OCI-LY1 (cell line): ENCODE data around the gene GLYATL2.

Source experiments
- H2AFZ ChIP-seq: fragments of 200-600 bp; sonication (generic), shearing (Covaris generic); 2 replicates; pipeline ENCODE4 v1.6.0; 2014; ENCODE audit warnings: antibody characterized with exemption, mild to moderate bottlenecking, low read length
- H3F3A ChIP-seq: fragments of 200-600 bp; sonication (generic), shearing (Covaris generic); 2 replicates; pipeline ENCODE4 v1.6.0; 2014; ENCODE audit warnings: mild to moderate bottlenecking, antibody characterized with exemption, low read length, moderate library complexity; ENCODE audit not compliant: insufficient read depth
- H3K27ac ChIP-seq: fragments of 200-600 bp; sonication (generic); 2 replicates; pipeline ENCODE4 v1.5.1; 2014; ENCODE audit warnings: low read length, mixed run types, mild to moderate bottlenecking, low read depth; ENCODE audit not compliant: poor library complexity, severe bottlenecking
- H3K27me3 ChIP-seq: fragments of 200-600 bp; sonication (generic); 2 replicates; pipeline ENCODE4 v1.6.0; 2014; ENCODE audit warnings: antibody characterized with exemption, mild to moderate bottlenecking, low read length, moderate library complexity; ENCODE audit not compliant: insufficient read depth
- H3K36me3 ChIP-seq: fragments of 200-600 bp; sonication (generic); 2 replicates; pipeline ENCODE4 v1.6.1; 2014; ENCODE audit warnings: mild to moderate bottlenecking, antibody characterized with exemption, low read length, moderate library complexity, mixed read lengths; ENCODE audit not compliant: insufficient read depth
- H3K4me1 ChIP-seq: fragments of 200-600 bp; sonication (generic); 2 replicates; pipeline ENCODE4 v1.5.1; 2014; ENCODE audit warnings: mild to moderate bottlenecking, low read length, moderate library complexity; ENCODE audit not compliant: insufficient read depth, severe bottlenecking
- H3K4me2 ChIP-seq: fragments of 200-600 bp; sonication (generic), shearing (Covaris generic); 2 replicates; pipeline ENCODE4 v1.6.1; 2014; ENCODE audit warnings: low read length
- H3K4me3 ChIP-seq: fragments of 200-600 bp; sonication (generic); 2 replicates; pipeline ENCODE4 v1.5.1; 2014; ENCODE audit warnings: low read length, low read depth, mild to moderate bottlenecking, mixed read lengths; ENCODE audit not compliant: poor library complexity, severe bottlenecking
- H3K79me2 ChIP-seq: fragments of 200-600 bp; shearing (Covaris generic); 2 replicates; pipeline ENCODE4 v1.6.1; 2016; ENCODE audit warnings: mixed run types, low read length, mixed read lengths; ENCODE audit not compliant: insufficient read depth
- H3K9ac ChIP-seq: fragments of 200-600 bp; sonication (generic), shearing (Covaris generic); 2 replicates; pipeline ENCODE4 v1.6.1; 2014; ENCODE audit warnings: mild to moderate bottlenecking, low read length, mixed read lengths
- H3K9me2 ChIP-seq: fragments of 200-600 bp; sonication (generic), shearing (Covaris generic); 2 replicates; pipeline ENCODE4 v1.6.1; 2014; ENCODE audit warnings: low read depth, mild to moderate bottlenecking, low read length, mixed read lengths
- H3K9me3 ChIP-seq: fragments of 200-600 bp; shearing (Covaris generic); 2 replicates; pipeline ENCODE4 v1.6.1; 2014; ENCODE audit warnings: low read length, mixed read lengths
- H4K20me1 ChIP-seq: fragments of 200-600 bp; sonication (generic), shearing (Covaris generic); 2 replicates; pipeline ENCODE4 v1.6.0; 2016; ENCODE audit warnings: mild to moderate bottlenecking, low read length; ENCODE audit not compliant: insufficient read depth
- CTCF ChIP-seq: fragments of 200-600 bp; sonication (generic), shearing (Covaris generic); IDR thresholded peaks from 2 replicates; pipeline ENCODE4 v1.5.1; 2017; ENCODE audit warnings: mild to moderate bottlenecking, antibody characterized with exemption, low read length, moderate library complexity, mixed read lengths
- EZH2 ChIP-seq: fragments of 200-600 bp; sonication (generic), shearing (Covaris generic); IDR thresholded peaks from 2 replicates; pipeline ENCODE4 v1.8.0; 2017; ENCODE audit warnings: borderline replicate concordance, mixed run types, mild to moderate bottlenecking, antibody characterized with exemption, low read length, moderate library complexity, mixed read lengths

GLYATL2 gene

GRCh38 chr11:58867556-58867955, 23.1 kb upstream of the GLYATL2 start:
- Histone ChIP-seq H3K27ac (no peak overlapping the region), H3K4me2 (no peak overlapping the region), H3K9me3 (no peaks in the 10 kb centered on the region), H3K4me3 (no peak overlapping the region), H3K79me2 (no peaks in the 10 kb centered on the region), H3K9me2 (no peaks in the 10 kb centered on the region), H3K4me1 (no peaks in the 10 kb centered on the region), H3K36me3 (no peaks in the 10 kb centered on the region), H3K9ac (no peak overlapping the region), H4K20me1 (no peaks in the 10 kb centered on the region), H3K27me3 (no peaks in the 10 kb centered on the region), H3F3A (no peaks in the 10 kb centered on the region), H2AFZ (no peak overlapping the region)
- TF ChIP-seq CTCF (no peak), EZH2 (no peak)

- Histone ChIP-seq H3K4me2 (no peak overlapping the region), H4K20me1 (no peaks in the 10 kb centered on the region), H2AFZ (no peak overlapping the region), H3K9ac (no peak overlapping the region), H3K36me3 (no peaks in the 10 kb centered on the region), H3K79me2 (no peaks in the 10 kb centered on the region), H3K27ac (no peak overlapping the region), H3K4me3 (no peak overlapping the region), H3F3A (no peaks in the 10 kb centered on the region), H3K27me3 (no peaks in the 10 kb centered on the region), H3K9me2 (no peaks in the 10 kb centered on the region), H3K4me1 (no peaks in the 10 kb centered on the region), H3K9me3 (no peaks in the 10 kb centered on the region)
- TF ChIP-seq EZH2: no peak
- no peak for TF ChIP-seq CTCF
These were observed 22.3 kb upstream of the GLYATL2 start for GRCh38 chr11:58866788-58867187.

DNA sequence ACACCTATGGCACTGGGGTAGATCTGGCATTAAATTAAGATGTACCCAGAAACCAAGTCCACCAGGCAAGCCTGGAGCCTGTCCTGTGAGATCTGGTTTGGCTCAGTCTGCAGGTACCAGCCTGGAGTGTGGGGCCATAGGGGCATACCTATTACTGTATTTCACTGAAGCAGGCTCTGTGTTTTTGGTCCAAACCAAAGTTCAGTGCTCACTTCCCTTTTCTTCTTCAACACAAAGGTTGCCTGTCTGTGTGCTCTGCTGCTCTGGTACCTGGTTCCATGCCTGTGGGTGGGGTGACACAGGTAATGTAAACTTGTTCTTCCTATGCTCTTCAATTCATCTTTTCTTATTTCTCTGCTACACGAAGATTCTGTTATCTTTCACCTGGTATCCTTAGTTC, 19.8 kb upstream of the GLYATL2 start:
- no peak overlapping the region for H3K4me2 ChIP-seq
- H3K4me3 ChIP-seq: no peak overlapping the region
- no peaks in the 10 kb centered on the region for H3K4me1 ChIP-seq
- H3K9me3 ChIP-seq: no peaks in the 10 kb centered on the region
- no peaks in the 10 kb centered on the region for H4K20me1 ChIP-seq
- H3K79me2 ChIP-seq: no peaks in the 10 kb centered on the region
- no peaks in the 10 kb centered on the region for H3F3A ChIP-seq
- H3K36me3 ChIP-seq: no peaks in the 10 kb centered on the region
- no peaks in the 10 kb centered on the region for H3K9me2 ChIP-seq
- H2AFZ ChIP-seq: no peak overlapping the region
- H3K9ac ChIP-seq: no peak overlapping the region
- H3K27ac ChIP-seq: no peak overlapping the region
- TF ChIP-seq CTCF: no peak
- TF ChIP-seq EZH2: no peak
- H3K27me3 ChIP-seq: no peaks in the 10 kb centered on the region
